Measurements from ENCODE around the gene KRTAP1-5.

Gene KRTAP1-5

DNA sequence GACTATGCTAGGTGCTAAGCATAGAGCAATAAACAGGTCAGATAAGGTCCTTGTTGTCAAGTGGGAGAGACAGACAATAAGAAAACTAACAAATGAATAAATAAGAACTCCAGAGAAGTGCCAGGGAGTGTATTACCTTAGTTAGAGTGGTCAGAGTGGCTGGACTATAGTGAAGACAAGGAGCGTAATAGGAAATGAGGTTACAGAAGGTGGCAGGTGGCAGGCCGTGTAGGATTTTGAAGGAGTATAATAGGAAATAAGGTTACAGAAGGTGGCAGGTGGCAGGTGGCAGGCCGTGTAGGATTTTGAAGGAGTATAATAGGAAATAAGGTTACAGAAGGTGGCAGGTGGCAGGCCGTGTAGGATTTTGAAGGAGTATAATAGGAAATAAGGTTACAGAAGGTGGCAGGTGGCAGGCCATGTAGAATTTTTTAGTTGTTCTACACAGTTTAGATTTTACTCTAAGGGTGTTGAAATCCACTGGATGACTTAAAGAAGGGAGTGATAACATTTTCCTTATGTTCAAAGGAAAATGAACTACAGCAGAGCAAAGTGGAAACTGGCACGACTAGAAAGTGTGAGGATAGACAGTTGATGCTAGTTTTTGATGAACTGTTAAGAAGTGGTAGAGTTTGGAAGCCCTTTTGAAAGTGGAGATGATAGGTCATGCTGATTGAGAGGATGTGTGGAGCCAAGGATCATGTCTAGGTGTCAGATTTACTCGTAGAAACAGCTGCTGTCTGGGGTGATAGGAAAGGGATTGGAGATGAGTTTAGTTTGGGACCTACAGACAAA is 14.5 kb downstream of the KRTAP1-5 start:
- Histone ChIP-seq H3K27me3 (replicated peaks; ENCODE audit: control insufficient read depth, insufficient read depth, low read length) (no peaks in the 10 kb centered on the region), H3K36me3 (ENCODE audit: control insufficient read depth, insufficient read depth, low read length) (no peaks in the 10 kb centered on the region), H3K4me3 (replicated peaks; ENCODE audit: low read depth, low read length) (no peak overlapping the region)
- TF ChIP-seq, protein P1, sequence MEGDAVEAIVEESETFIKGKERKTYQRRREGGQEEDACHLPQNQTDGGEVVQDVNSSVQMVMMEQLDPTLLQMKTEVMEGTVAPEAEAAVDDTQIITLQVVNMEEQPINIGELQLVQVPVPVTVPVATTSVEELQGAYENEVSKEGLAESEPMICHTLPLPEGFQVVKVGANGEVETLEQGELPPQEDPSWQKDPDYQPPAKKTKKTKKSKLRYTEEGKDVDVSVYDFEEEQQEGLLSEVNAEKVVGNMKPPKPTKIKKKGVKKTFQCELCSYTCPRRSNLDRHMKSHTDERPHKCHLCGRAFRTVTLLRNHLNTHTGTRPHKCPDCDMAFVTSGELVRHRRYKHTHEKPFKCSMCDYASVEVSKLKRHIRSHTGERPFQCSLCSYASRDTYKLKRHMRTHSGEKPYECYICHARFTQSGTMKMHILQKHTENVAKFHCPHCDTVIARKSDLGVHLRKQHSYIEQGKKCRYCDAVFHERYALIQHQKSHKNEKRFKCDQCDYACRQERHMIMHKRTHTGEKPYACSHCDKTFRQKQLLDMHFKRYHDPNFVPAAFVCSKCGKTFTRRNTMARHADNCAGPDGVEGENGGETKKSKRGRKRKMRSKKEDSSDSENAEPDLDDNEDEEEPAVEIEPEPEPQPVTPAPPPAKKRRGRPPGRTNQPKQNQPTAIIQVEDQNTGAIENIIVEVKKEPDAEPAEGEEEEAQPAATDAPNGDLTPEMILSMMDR (IDR thresholded peaks at IDR 0.05; ENCODE audit: insufficient read depth, low read length, poor library complexity, severe bottlenecking) = no peak
- DNase-seq (ENCODE audit: extremely low read depth, insufficient read length) = no peak

DNA sequence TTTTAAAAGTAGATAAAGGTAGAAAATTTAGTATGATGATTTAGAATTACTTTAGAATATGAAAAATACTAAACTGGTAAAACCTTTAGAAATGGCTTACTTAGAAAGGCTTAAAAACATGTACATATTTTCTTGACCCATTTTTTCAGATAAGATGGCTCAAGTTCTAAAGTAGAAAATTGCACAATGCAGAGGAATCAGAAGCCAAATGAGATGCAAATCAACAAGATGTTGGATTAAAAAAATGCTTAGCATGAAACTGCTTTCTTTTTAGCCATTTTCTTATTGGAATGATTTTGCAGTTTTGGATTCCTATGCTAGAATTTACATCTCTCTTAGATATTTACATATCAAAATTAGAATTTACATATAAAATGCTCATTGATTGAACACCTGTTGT is 16.6 kb downstream of the KRTAP1-5 start:
- TF ChIP-seq, protein P1 (IDR thresholded peaks at IDR 0.05; ENCODE audit: insufficient read depth, low read length, poor library complexity, severe bottlenecking) = no peak
- no peak overlapping the region for H3K4me3 ChIP-seq (replicated peaks; ENCODE audit: low read depth, low read length)
- H3K27me3 ChIP-seq (replicated peaks; ENCODE audit: control insufficient read depth, insufficient read depth, low read length) = no peaks in the 10 kb centered on the region
- no peaks in the 10 kb centered on the region for H3K36me3 ChIP-seq (ENCODE audit: control insufficient read depth, insufficient read depth, low read length)
- DNase-seq (ENCODE audit: extremely low read depth, insufficient read length) = no peak

DNA sequence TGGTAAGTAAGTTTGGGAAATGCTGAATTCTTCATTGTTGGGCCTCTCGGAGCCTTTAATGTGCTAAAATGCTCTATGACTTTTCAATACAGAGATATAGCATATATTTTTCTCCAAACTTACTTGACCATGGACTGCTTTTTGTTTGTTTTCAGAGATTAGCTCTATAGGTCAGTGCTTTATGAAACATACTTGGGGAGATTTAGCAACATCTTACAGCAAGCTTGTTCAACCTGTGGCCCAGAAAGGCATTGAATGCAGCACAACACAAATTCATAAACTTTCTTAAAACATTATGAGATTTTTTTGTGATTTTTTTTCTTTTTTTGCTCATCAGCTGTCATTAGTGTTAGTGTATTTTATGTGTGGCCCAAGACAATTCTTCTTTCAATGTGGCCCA is 17.1 kb downstream of the KRTAP1-5 start:
- H3K27me3 ChIP-seq (replicated peaks; ENCODE audit: control insufficient read depth, insufficient read depth, low read length) = no peaks in the 10 kb centered on the region
- no peak overlapping the region for H3K4me3 ChIP-seq (replicated peaks; ENCODE audit: low read depth, low read length)
- TF ChIP-seq, protein P1 (IDR thresholded peaks at IDR 0.05; ENCODE audit: insufficient read depth, low read length, poor library complexity, severe bottlenecking) = no peak
- DNase-seq (ENCODE audit: extremely low read depth, insufficient read length) = no peak
- H3K36me3 ChIP-seq (ENCODE audit: control insufficient read depth, insufficient read depth, low read length) = no peaks in the 10 kb centered on the region

DNA sequence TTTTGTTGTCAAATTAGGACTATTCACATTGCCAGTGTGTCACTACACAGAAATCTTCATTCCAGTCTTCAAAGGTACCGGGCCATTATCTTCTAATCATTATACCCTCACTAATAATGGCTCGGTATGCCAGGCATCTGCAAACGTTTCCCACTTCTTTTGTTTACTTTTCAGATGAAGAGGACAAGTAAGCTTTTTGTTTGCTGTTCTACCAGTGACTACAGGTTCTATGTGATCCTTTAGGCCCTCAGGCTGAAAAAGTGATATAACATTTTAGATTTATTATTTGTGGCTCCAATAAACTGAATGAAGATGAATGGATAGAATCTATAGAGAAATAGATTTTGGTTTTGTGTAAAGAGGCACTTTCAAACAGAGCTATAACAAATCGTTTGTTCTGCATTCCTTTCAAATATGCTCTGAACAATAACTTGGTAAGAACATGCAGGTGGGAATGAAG is 17.7 kb downstream of the KRTAP1-5 start:
- DNase-seq (ENCODE audit: extremely low read depth, insufficient read length) = no peak
- no peaks in the 10 kb centered on the region; the same call in 1 of the 2 replicates for H3K27me3 ChIP-seq (replicated peaks; ENCODE audit: control insufficient read depth, insufficient read depth, low read length)
- no peaks in the 10 kb centered on the region for H3K36me3 ChIP-seq (ENCODE audit: control insufficient read depth, insufficient read depth, low read length)
- TF ChIP-seq, protein P1 (IDR thresholded peaks at IDR 0.05; ENCODE audit: insufficient read depth, low read length, poor library complexity, severe bottlenecking) = no peak
- H3K4me3 ChIP-seq (replicated peaks; ENCODE audit: low read depth, low read length) = no peak overlapping the region

DNA sequence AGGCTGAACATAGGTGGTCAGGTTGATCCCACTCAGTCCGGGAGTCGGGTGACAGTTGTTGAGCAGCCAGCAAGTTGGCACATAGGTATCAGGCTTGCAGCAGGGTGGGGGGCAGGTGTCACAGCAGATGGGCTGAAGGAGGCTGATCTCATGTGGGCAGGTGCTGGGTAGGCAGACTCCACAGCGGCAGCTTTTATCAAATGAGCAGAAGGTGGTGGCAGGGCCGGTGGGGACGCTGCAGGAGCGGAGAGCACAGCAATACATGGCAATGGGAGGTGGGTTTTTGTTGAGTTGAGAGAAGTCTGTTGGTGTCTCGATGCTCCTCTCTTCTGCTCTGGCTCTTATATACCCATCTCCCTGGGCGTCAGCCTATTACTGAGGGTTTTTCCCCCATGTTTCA is 18.2 kb downstream of the KRTAP1-5 start, which contains the start of gene KRTAP3-1:
Gene KRTAP3-1, minus strand, starts transcription at position 318 of the 400 bp plus-strand sequence. Its CDS starts 54 bp downstream, at position 264.
- TF ChIP-seq, protein P1 (IDR thresholded peaks at IDR 0.05; ENCODE audit: insufficient read depth, low read length, poor library complexity, severe bottlenecking) = no peak
- Histone ChIP-seq H3K4me3 (replicated peaks; ENCODE audit: low read depth, low read length) (no peak within 1 kb of the TSS), H3K36me3 (ENCODE audit: control insufficient read depth, insufficient read depth, low read length) (no peaks in the 10 kb centered on the region), H3K27me3 (replicated peaks; ENCODE audit: control insufficient read depth, insufficient read depth, low read length) (no peaks in the 10 kb centered on the region; the same call in 1 of the 2 replicates)
- DNase-seq (ENCODE audit: extremely low read depth, insufficient read length) = no peak

Data from GM06990 (cell line).